ENCODE data around the gene MCTP2. TPM values are rescaled to one million over a fixed set of nuclear protein-coding genes. Genes with fewer than 3 reads are reported as not detected.
A peak's percentile ranks its signal among the peaks of the same experiment; 100 is the strongest.

Gene MCTP2
- total RNA-seq, 4 donors from 2014 or later: 35.2 to 84.0 (median 61.2) TPM

GRCh38 chr15:94421706-94422105 lies 190.3 kb downstream of the MCTP2 start:
- no peaks in the 10 kb centered on the region for H3K36me3 ChIP-seq
- no peak overlapping the region for H3K27ac ChIP-seq
- H3K9me3 ChIP-seq: no peaks in the 10 kb centered on the region
- H3K4me3 ChIP-seq (replicated peaks in 1 of 3): no peak overlapping the region
- TF ChIP-seq CTCF (IDR thresholded peaks at IDR 0.05) (no peak), POLR2A (IDR thresholded peaks at IDR 0.05) (no peak)
- 80 to 81% methylated on average over 1 of the region's 1 CpG for WGBS, 2 donors
- H3K27me3 ChIP-seq: no peaks in the 10 kb centered on the region
- intact Hi-C loops (cut with DNase I): no loop called here
- DNase-seq: no peak
- no peaks in the 10 kb centered on the region for H3K4me1 ChIP-seq

- intact Hi-C loops (cut with DNase I): no loop called here
- no peaks in the 10 kb centered on the region for H3K27me3 ChIP-seq
- no peak overlapping the region for H3K27ac ChIP-seq
- no peaks in the 10 kb centered on the region for H3K9me3 ChIP-seq
- H3K36me3 ChIP-seq: no peaks in the 10 kb centered on the region
- DNase-seq: no peak
- H3K4me3 ChIP-seq (replicated peaks in 1 of 3): no peak overlapping the region
- H3K4me1 ChIP-seq: no peaks in the 10 kb centered on the region
- TF ChIP-seq CTCF (IDR thresholded peaks at IDR 0.05) (no peak), POLR2A (IDR thresholded peaks at IDR 0.05) (no peak)
- WGBS, 2 donors: 93 to 98% methylated on average over 1 of the region's 1 CpG
These were observed 200.9 kb downstream of the MCTP2 start for GRCh38 chr15:94432279-94432678.

DNA sequence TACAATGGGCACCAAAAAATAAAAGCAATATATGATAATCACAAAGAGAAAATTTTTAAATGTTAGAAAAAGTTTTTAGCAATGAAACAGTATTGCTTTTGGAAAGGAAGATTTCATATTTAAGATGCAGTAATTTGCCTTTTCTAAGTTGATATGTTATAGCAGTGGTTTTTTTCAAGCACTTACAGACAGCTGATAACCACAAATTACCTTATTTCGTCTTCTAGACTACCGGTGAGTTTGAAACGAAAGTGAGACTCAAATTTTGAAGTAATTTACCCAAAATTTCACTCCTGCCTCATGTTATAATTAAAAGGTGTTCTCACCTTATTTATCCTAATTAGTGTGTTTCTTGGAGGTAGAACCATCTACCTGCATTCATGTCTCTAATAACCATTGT lies 207.8 kb downstream of the MCTP2 start:
- Histone ChIP-seq H3K4me3 (replicated peaks in 1 of 3) (no peak overlapping the region), H3K9me3 (no peaks in the 10 kb centered on the region), H3K4me1 (peaks cover 4 to 6% of the 10 kb centered on the region in 2 donors), H3K27ac (no peak overlapping the region), H3K36me3 (no peaks in the 10 kb centered on the region), H3K27me3 (no peaks in the 10 kb centered on the region)
- intact Hi-C loops (cut with DNase I): no loop called here
- TF ChIP-seq POLR2A (IDR thresholded peaks at IDR 0.05) (no peak), CTCF (IDR thresholded peaks at IDR 0.05) (no peak)
- 94 to 96% methylated on average over 3 of the region's 3 CpGs for WGBS, 2 donors
- DNase-seq: no peak

GRCh38 chr15:94441760-94442159 lies 210.4 kb downstream of the MCTP2 start:
- 56 to 57% methylated on average over 3 of the region's 3 CpGs for WGBS, 2 donors
- Histone ChIP-seq H3K27ac (peak overlapping the region in 2 of 3 donors; percentile 30 to 31), H3K36me3 (no peaks in the 10 kb centered on the region), H3K4me3 (replicated peaks in 1 of 3) (no peak overlapping the region), H3K27me3 (no peaks in the 10 kb centered on the region), H3K9me3 (no peaks in the 10 kb centered on the region), H3K4me1 (peaks cover 4 to 6% of the 10 kb centered on the region in 2 donors)
- intact Hi-C loops (cut with DNase I): no loop called here
- DNase-seq: no peak
- no peak for TF ChIP-seq POLR2A (IDR thresholded peaks at IDR 0.05)
- no peak for TF ChIP-seq CTCF (IDR thresholded peaks at IDR 0.05)

DNA sequence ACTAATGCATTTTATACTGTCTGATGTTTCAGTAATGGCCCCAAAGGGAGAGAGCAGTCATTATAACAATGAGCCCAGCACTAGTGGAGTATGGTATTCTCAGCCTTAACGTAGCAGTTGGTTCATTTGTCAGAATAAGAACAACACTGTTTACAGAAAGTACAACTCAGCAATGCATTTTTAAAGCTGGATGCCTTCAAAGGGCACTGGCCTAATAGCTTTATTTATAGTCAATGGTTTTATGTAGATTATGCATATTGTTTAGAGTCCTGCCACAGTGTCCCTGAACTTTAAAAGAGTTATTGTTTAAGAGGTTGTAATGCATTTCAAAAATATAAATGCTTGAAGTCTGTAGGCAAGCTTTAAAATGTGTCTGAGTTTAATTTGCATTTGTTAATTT lies 211.1 kb downstream of the MCTP2 start:
- Histone ChIP-seq H3K9me3 (no peaks in the 10 kb centered on the region), H3K4me1 (peaks cover 4 to 6% of the 10 kb centered on the region in 2 donors), H3K36me3 (no peaks in the 10 kb centered on the region), H3K27ac (peak overlapping the region; percentile 20 to 31 (median 30)), H3K4me3 (replicated peaks in 1 of 3) (no peak overlapping the region), H3K27me3 (no peaks in the 10 kb centered on the region)
- intact Hi-C loops (cut with DNase I): no loop called here
- 84 to 89% methylated on average over 1 of the region's 1 CpG for WGBS, 2 donors
- no peak for DNase-seq
- TF ChIP-seq POLR2A (IDR thresholded peaks at IDR 0.05) (no peak), CTCF (IDR thresholded peaks at IDR 0.05) (no peak)
